ENCODE measurements around the gene LDB3.

- TF ChIP-seq POLR2AphosphoS5 (IDR thresholded peaks at IDR 0.05; ENCODE audit: borderline replicate concordance, low read depth, low read length) (no peak), EZH2 (IDR thresholded peaks at IDR 0.05) (no peak)
Measured at GRCh38 chr10:86632009-86632800, 36.1 kb upstream of the LDB3 start.

All from SK-N-MC (cell line).